Measurements from ENCODE around the gene CCDC14.
A peak's percentile ranks its signal among the peaks of the same experiment; 100 is the strongest.
"Not testable (repeated sequence)": the region's sequence is repeated elsewhere in the genome, so short reads cannot be mapped to it uniquely, and the experiment has no call there.

CCDC14 gene, protein sequence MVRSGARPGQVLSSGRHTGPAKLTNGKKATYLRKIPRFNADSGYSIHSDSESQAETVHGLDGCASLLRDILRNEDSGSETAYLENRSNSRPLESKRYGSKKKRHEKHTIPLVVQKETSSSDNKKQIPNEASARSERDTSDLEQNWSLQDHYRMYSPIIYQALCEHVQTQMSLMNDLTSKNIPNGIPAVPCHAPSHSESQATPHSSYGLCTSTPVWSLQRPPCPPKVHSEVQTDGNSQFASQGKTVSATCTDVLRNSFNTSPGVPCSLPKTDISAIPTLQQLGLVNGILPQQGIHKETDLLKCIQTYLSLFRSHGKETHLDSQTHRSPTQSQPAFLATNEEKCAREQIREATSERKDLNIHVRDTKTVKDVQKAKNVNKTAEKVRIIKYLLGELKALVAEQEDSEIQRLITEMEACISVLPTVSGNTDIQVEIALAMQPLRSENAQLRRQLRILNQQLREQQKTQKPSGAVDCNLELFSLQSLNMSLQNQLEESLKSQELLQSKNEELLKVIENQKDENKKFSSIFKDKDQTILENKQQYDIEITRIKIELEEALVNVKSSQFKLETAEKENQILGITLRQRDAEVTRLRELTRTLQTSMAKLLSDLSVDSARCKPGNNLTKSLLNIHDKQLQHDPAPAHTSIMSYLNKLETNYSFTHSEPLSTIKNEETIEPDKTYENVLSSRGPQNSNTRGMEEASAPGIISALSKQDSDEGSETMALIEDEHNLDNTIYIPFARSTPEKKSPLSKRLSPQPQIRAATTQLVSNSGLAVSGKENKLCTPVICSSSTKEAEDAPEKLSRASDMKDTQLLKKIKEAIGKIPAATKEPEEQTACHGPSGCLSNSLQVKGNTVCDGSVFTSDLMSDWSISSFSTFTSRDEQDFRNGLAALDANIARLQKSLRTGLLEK

DNA sequence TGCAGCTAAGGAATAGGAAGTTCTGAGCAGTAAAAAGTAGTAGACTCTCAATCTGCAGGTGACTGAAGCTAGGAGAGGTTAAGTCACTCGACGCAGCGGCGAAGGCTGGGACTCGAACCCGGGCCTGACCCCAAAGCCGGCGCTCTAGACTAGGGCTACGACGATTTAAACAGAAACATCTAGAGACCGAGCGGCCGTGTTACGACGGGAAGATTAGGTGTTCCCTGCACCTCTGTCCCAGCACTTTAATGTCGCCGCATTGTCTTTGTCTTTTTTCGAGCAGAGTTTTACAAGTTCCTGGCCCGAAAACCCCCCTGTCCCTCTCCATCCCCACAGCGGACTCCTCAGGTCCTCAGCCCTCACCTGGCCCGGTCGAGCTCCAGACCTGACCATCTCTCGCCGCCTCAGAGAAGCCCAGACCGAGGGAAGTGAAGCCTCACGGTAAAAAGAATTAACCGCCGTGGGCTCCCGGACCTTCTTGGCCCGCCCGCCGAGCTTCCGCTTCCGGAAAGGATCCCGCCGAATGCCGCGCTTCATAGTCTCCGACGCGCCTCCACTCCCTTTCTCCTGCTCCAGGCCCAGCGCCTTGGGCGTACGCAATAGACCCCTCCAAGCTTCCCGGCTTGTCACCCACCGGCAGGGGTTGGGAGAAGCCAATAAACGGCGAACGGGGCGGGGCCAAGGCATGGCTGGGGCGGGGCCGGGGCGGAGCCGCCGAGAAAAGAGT lies at the start of gene CCDC14:
CCDC14 (minus strand) TSS at position 449 of the 727 bp plus-strand sequence; CDS start at position 393, 56 bp downstream.
- H3K27ac ChIP-seq (ENCODE audit: low read length) = no peak within 1 kb of the TSS
- H3K4me1 ChIP-seq (ENCODE audit: control insufficient read depth, insufficient read depth, low read length) = no peaks in the 10 kb centered on the region
- no CpG with 5 or more reads among the region's 55 CpGs for WGBS (ENCODE audit: insufficient coverage, insufficient read length)
- no peaks in the 10 kb centered on the region for H3K27me3 ChIP-seq (ENCODE audit: control insufficient read depth, insufficient read depth, low read length)
- H3K36me3 ChIP-seq (ENCODE audit: control insufficient read depth, insufficient read depth, low read length) = no peaks in the 10 kb centered on the region
- no peaks in the 10 kb centered on the region for H3K9me3 ChIP-seq (ENCODE audit: control insufficient read depth, insufficient read depth, low read length)
- DNase-seq (ENCODE audit: low read depth, low spot score) = peak; percentile 94
- peak within 1 kb of the TSS; percentile 76 for H3K4me3 ChIP-seq (ENCODE audit: low read length)

DNA sequence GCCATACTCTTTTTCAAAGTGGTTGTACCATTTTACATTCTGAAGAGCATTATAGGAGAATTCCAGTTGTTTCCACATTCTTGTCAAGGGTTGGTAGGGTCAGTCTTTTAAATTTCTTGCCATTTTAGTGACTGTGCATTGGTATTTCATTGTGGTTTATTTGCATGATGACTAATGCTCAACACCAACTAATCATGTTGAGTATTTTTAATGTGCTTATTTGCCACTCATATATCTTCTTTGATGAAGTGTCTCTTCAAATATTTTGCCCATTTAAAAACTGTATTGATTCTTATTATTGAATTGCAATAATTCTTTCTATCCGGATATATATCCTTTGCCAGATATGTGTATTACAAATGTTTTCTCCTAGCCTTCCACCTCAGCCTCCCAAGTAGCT lies 47.3 kb upstream of the CCDC14 start:
- H3K4me1 ChIP-seq (ENCODE audit: control insufficient read depth, insufficient read depth, low read length); DNase-seq (ENCODE audit: low read depth, low spot score); H3K4me3 ChIP-seq (ENCODE audit: low read length); H3K9me3 ChIP-seq (ENCODE audit: control insufficient read depth, insufficient read depth, low read length); H3K27me3 ChIP-seq (ENCODE audit: control insufficient read depth, insufficient read depth, low read length); H3K27ac ChIP-seq (ENCODE audit: low read length); H3K36me3 ChIP-seq (ENCODE audit: control insufficient read depth, insufficient read depth, low read length): not testable (repeated sequence)
- WGBS (ENCODE audit: insufficient coverage, insufficient read length) = no CpG with 5 or more reads among the region's 1 CpG

DNA sequence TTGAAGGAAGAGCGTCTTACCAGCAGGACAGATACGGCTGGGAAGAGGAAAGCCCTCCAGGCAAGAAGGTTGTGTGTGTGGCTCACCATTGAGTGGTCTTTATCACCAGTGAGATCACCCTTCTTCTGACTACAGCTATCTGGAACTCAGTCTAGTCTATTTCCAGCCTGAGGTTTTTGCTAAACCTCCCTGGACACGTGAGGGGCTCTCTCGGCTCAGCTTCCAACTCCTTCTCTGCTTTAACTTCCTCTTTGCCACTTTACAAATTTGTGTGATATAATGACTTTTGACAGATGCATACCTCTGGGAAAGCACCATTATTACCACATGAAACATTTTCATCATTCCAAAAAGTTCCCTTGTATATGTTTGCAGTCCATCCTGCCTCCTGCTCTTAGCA lies 46.2 kb upstream of the CCDC14 start:
- Histone ChIP-seq H3K27me3 (ENCODE audit: control insufficient read depth, insufficient read depth, low read length) (no peaks in the 10 kb centered on the region), H3K9me3 (ENCODE audit: control insufficient read depth, insufficient read depth, low read length) (no peaks in the 10 kb centered on the region), H3K4me1 (ENCODE audit: control insufficient read depth, insufficient read depth, low read length) (no peaks in the 10 kb centered on the region), H3K4me3 (ENCODE audit: low read length) (no peak overlapping the region), H3K36me3 (ENCODE audit: control insufficient read depth, insufficient read depth, low read length) (no peaks in the 10 kb centered on the region), H3K27ac (ENCODE audit: low read length) (no peak overlapping the region)
- no CpG with 5 or more reads among the region's 4 CpGs for WGBS (ENCODE audit: insufficient coverage, insufficient read length)
- no peak for DNase-seq (ENCODE audit: low read depth, low spot score)

DNA sequence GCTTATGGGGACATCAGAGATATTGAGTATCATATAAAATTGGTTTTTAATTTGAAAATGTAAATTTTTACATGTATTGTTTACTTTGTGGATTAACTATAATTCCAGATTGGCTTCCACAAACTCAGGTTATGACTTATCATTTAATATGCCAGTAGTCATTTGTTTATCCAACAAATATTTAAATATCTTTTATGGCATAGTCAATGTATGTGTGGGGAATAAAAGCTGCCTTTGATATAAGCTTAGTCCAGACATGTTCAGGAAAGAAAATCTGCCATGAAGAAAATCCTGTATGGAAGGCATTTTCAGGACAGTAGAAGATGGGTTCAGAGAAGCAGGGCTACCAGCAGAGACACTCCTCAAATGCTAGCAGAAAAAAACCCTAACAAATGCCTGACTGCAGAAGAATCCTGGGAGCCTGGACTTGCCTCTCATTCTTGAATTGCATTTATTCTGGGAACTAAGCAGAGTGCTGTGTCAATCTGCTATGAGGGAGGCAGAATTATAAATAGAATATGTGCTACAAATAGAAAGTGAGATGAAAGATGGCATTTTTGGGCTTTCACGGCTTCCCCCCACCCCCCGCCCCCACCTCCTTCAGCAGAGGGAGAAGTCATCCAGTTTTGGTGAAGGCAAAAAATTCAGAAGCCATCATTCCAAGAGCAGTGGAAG lies 41.5 kb upstream of the CCDC14 start:
- no CpG with 5 or more reads among the region's 2 CpGs for WGBS (ENCODE audit: insufficient coverage, insufficient read length)
- H3K36me3 ChIP-seq (ENCODE audit: control insufficient read depth, insufficient read depth, low read length); H3K9me3 ChIP-seq (ENCODE audit: control insufficient read depth, insufficient read depth, low read length); H3K4me1 ChIP-seq (ENCODE audit: control insufficient read depth, insufficient read depth, low read length); DNase-seq (ENCODE audit: low read depth, low spot score); H3K27me3 ChIP-seq (ENCODE audit: control insufficient read depth, insufficient read depth, low read length); H3K4me3 ChIP-seq (ENCODE audit: low read length); H3K27ac ChIP-seq (ENCODE audit: low read length): not testable (repeated sequence)

DNA sequence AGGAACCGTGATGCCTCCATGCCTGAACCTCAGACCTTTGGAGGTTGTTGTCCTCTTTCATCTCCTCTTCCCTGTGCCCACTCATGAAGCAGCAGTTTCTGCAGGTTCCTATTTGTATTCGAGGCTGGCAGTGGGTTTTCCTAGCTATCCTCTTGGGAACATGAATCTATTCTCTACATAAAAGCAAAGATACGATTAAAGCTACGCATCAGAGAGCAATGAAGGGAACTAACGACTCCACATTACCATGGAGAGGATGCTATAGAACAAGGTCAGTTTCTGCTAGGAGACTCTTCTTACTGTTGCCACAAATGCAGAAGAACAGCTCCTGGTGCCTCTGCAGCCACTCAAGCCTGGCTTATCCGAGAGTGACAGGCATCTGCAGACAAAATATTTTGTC lies 40.3 kb upstream of the CCDC14 start:
- H3K27ac ChIP-seq (ENCODE audit: low read length); H3K4me3 ChIP-seq (ENCODE audit: low read length); H3K36me3 ChIP-seq (ENCODE audit: control insufficient read depth, insufficient read depth, low read length); H3K4me1 ChIP-seq (ENCODE audit: control insufficient read depth, insufficient read depth, low read length); H3K27me3 ChIP-seq (ENCODE audit: control insufficient read depth, insufficient read depth, low read length); H3K9me3 ChIP-seq (ENCODE audit: control insufficient read depth, insufficient read depth, low read length); DNase-seq (ENCODE audit: low read depth, low spot score): not testable (repeated sequence)
- WGBS (ENCODE audit: insufficient coverage, insufficient read length) = no CpG with 5 or more reads among the region's 6 CpGs

DNA sequence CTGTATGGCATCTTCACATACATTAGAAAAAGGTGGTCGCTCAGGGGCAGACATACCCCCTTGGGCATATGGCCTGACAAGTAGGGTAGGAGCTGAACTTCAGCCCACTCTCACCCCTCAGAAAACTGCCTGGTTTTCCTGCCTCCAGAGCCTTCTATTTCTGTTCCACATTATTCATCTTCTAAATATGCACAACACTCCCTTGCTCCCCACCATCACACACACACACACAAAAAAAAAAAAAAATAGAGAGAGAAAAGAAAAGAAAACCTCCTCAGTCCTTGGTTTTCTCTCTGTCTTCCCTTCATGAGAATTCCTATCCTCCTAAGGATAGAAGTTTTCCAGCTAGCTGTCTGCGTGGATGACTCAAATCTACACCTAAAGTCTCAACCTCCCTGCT lies 36.5 kb upstream of the CCDC14 start:
- Histone ChIP-seq H3K27me3 (ENCODE audit: control insufficient read depth, insufficient read depth, low read length) (peaks cover 2% of the 10 kb centered on the region; the same call in 1 of the 2 replicates), H3K36me3 (ENCODE audit: control insufficient read depth, insufficient read depth, low read length) (no peaks in the 10 kb centered on the region), H3K9me3 (ENCODE audit: control insufficient read depth, insufficient read depth, low read length) (no peaks in the 10 kb centered on the region), H3K27ac (ENCODE audit: low read length) (no peak overlapping the region), H3K4me3 (ENCODE audit: low read length) (no peak overlapping the region), H3K4me1 (ENCODE audit: control insufficient read depth, insufficient read depth, low read length) (no peaks in the 10 kb centered on the region)
- DNase-seq (ENCODE audit: low read depth, low spot score) = no peak
- no CpG with 5 or more reads among the region's 2 CpGs for WGBS (ENCODE audit: insufficient coverage, insufficient read length)

DNA sequence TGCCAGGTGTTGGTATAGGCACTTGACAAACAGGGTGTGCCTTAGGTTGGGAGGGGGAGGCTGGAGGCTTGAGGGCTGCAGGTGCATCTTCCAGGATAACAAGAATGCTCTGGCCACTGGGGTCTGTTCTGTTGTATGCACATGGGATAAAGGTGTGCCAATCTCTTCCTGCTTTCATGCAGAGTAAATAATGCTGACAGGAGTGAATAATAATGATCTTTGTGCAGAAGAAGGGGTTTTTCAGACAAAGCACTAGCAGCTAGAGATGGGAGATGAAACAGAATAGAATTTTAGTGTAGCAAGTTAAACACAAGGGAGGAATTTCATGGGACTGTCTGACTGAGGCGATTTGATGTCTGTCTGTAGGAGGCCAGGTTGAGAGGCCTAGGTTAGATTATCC lies 32.8 kb upstream of the CCDC14 start:
- H3K4me3 ChIP-seq (ENCODE audit: low read length) = no peak overlapping the region
- WGBS (ENCODE audit: insufficient coverage, insufficient read length) = no CpG with 5 or more reads among the region's 1 CpG
- no peaks in the 10 kb centered on the region for H3K36me3 ChIP-seq (ENCODE audit: control insufficient read depth, insufficient read depth, low read length)
- peaks cover 8% of the 10 kb centered on the region for H3K27me3 ChIP-seq (ENCODE audit: control insufficient read depth, insufficient read depth, low read length)
- H3K9me3 ChIP-seq (ENCODE audit: control insufficient read depth, insufficient read depth, low read length) = no peaks in the 10 kb centered on the region
- no peak for DNase-seq (ENCODE audit: low read depth, low spot score)
- H3K27ac ChIP-seq (ENCODE audit: low read length) = no peak overlapping the region
- H3K4me1 ChIP-seq (ENCODE audit: control insufficient read depth, insufficient read depth, low read length) = no peaks in the 10 kb centered on the region

DNA sequence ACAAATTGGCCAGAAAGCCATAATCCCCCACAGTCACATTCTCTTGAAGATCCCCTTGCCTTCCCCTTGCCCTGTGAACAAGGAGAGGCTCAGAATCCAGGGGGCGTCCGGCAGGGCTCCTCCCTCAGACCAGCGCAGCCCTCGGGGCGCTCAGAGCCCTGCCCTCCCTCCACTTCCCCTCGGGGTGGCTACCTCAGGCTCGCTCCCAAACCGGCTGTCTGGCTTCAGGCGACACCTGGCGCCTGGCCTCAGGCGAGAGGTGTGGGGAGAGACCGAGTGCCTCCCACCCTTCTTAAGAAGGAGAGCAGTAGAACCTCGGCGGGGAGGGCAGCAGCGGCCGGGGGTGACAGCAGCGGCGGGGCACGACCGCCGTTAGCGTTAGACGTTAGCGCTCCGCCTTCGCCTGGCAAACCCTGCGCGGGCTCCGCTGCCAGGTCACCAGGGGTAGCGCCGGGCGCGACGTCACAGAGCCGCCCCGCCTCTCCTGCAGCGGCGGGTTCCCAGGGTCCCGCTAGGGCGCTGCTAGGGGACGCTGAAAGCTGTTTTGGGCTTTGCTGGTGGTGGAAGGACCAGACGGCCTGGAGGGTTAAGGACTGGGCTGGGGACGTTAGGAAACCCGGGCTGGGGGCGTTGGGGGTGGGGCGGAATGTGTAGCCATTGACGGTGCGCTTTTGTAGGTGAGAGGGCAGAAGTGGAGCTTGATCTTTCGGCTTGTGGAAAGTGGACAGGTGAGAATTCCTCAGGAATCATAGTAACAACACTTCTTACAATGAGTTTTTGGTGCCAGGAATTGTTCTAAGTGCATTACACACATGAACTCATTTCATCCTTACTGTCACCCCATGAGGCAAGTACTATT lies 30.9 kb upstream of the CCDC14 start, which contains the start of gene ROPN1:
ROPN1 (minus strand) TSS at position 395 of the 859 bp plus-strand sequence. CDS start 11,643 bp downstream, outside the sequence.
- H3K4me3 ChIP-seq (ENCODE audit: low read length); H3K36me3 ChIP-seq (ENCODE audit: control insufficient read depth, insufficient read depth, low read length); H3K4me1 ChIP-seq (ENCODE audit: control insufficient read depth, insufficient read depth, low read length); DNase-seq (ENCODE audit: low read depth, low spot score); H3K27me3 ChIP-seq (ENCODE audit: control insufficient read depth, insufficient read depth, low read length); H3K9me3 ChIP-seq (ENCODE audit: control insufficient read depth, insufficient read depth, low read length); H3K27ac ChIP-seq (ENCODE audit: low read length): not testable (repeated sequence)
- no CpG with 5 or more reads among the region's 49 CpGs for WGBS (ENCODE audit: insufficient coverage, insufficient read length)

DNA sequence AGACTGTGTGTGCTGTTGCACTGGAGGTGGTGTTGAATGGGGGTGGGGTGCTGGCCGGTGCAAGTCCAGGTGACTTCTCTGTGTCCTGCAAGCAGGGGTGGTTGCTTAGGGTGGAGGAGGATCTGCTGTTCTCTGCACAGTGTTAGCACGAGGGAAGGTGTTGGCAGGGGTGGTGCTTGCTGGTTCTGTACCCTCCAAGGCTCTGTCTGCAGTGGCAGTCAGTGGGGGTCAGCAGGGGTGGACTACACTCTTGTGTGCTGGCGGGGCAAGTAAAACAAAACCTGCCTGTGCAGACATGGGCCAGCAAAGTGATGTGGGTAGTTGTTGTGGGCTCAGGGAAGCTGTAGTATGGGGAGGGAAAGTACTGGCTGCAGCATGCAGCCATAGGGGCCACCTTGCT lies 25.4 kb upstream of the CCDC14 start:
- Histone ChIP-seq H3K36me3 (ENCODE audit: control insufficient read depth, insufficient read depth, low read length) (no peaks in the 10 kb centered on the region), H3K4me3 (ENCODE audit: low read length) (no peak overlapping the region), H3K4me1 (ENCODE audit: control insufficient read depth, insufficient read depth, low read length) (no peaks in the 10 kb centered on the region), H3K9me3 (ENCODE audit: control insufficient read depth, insufficient read depth, low read length) (no peaks in the 10 kb centered on the region), H3K27ac (ENCODE audit: low read length) (no peak overlapping the region), H3K27me3 (ENCODE audit: control insufficient read depth, insufficient read depth, low read length) (peaks cover 6% of the 10 kb centered on the region)
- WGBS (ENCODE audit: insufficient coverage, insufficient read length) = no CpG with 5 or more reads among the region's 3 CpGs
- no peak for DNase-seq (ENCODE audit: low read depth, low spot score)
